ENCODE measurements around the gene BABAM2. TPM values are rescaled to one million over a fixed set of nuclear protein-coding genes. Genes with fewer than 3 reads are reported as not detected.

BABAM2 gene
- total RNA-seq, 1 donor from 2014 or later = 41.0 TPM

DNA sequence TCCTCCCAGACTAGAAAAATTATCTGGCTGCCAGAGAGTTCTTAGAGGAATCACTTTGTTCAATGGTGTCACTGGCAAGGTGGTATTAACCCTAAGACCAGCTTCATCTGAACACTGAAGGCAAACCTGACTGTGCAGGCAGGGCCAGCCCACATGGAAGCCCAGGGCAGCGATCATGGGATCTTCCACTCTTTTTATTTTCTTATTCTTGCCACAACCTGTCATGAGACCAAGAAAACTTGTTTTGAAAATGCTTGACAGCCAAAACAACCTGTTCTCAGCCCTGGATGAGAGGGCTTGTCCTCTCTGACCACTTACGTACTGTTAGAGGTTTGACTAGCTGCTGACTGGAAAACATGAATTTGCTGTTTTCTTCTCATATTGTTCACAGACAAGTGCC is 426.9 kb downstream of the BABAM2 start:
- Histone ChIP-seq H3K36me3 (no peaks in the 10 kb centered on the region), H3K27ac (peak overlapping the region; percentile 64), H3K4me1 (peaks cover 40% of the 10 kb centered on the region), H3K9me3 (no peaks in the 10 kb centered on the region), H3K4me3 (no peak overlapping the region), H3K27me3 (no peaks in the 10 kb centered on the region)
- TF ChIP-seq POLR2A (IDR thresholded peaks at IDR 0.05) (no peak), POLR2AphosphoS5 (IDR thresholded peaks at IDR 0.05; ENCODE audit: insufficient read depth in 1 of 2, low read depth in 1 of 2) (peak in 1 of 2 donors; percentile 77)
- peak in 1 of 2 donors; percentile 64 for DNase-seq (ENCODE audit: extremely low spot score in 2 of 2)
- intact Hi-C loops (cut with DNase I) = no loop called here

DNA sequence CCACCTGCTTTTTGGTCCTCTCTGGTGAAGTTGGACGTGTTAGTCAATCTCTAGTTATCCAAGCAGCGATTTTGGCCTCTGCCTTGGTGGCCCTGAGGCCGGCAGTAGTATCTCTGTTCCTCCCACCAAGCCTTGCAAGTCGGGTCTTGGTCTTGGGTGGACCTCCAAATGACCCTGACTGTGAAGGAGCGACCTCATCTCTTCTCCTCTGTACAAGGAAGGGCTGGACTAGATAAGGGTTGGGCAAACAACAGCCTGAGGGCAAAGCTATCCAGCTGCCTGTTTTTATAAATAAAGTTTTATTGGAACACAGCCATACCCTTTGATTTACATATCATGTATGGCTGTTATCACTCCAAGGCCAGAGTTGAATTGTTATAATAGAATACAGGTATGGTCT is 427.5 kb downstream of the BABAM2 start:
- Histone ChIP-seq H3K4me3 (no peak overlapping the region), H3K36me3 (no peaks in the 10 kb centered on the region), H3K4me1 (peaks cover 42% of the 10 kb centered on the region), H3K9me3 (no peaks in the 10 kb centered on the region), H3K27me3 (no peaks in the 10 kb centered on the region), H3K27ac (peak overlapping the region; percentile 64)
- intact Hi-C loops (cut with DNase I) = no loop called here
- TF ChIP-seq, protein P1, sequence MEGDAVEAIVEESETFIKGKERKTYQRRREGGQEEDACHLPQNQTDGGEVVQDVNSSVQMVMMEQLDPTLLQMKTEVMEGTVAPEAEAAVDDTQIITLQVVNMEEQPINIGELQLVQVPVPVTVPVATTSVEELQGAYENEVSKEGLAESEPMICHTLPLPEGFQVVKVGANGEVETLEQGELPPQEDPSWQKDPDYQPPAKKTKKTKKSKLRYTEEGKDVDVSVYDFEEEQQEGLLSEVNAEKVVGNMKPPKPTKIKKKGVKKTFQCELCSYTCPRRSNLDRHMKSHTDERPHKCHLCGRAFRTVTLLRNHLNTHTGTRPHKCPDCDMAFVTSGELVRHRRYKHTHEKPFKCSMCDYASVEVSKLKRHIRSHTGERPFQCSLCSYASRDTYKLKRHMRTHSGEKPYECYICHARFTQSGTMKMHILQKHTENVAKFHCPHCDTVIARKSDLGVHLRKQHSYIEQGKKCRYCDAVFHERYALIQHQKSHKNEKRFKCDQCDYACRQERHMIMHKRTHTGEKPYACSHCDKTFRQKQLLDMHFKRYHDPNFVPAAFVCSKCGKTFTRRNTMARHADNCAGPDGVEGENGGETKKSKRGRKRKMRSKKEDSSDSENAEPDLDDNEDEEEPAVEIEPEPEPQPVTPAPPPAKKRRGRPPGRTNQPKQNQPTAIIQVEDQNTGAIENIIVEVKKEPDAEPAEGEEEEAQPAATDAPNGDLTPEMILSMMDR (IDR thresholded peaks at IDR 0.05) = no peak
- TF ChIP-seq POLR2AphosphoS5 (IDR thresholded peaks at IDR 0.05; ENCODE audit: insufficient read depth in 1 of 2, low read depth in 1 of 2) (no peak), POLR2A (IDR thresholded peaks at IDR 0.05) (no peak)
- DNase-seq (ENCODE audit: extremely low spot score in 2 of 2) = peak in 1 of 2 donors; percentile 75

DNA sequence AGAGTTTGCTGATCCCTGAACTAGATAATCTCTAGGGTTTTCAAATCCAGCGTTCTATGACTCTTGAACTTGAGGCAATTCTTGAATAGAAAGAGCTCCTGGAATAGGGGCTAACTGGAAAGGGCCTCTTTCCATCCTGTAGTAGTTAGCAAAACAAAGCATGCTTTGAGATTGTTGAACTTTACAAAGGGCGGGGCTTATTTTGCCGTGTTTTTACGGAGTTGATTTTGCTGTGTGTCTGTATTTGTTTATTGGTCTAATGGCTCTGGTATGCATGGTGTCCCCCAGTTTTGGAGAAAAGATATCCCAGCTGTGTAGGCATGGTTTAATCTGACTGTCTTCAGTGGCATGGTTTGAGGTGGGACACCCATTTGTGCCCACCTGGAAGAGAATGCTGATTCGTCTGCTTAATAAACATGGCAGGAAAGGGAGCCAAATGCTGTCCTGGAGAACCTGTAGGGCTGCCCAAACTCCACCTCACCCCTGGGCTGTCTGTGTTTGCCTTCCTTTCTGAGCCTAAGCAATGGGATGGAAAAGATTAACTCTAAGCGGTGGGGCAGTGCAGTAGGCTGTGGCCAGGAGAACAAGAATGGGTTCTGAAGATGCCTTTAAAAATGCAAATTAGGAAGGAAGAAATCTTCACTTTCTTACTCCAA is 428.1 kb downstream of the BABAM2 start:
- intact Hi-C loops (cut with DNase I) = no loop called here
- peaks cover 44% of the 10 kb centered on the region for H3K4me1 ChIP-seq
- no peaks in the 10 kb centered on the region for H3K9me3 ChIP-seq
- H3K27ac ChIP-seq = peak overlapping the region; percentile 64
- no peak overlapping the region for H3K4me3 ChIP-seq
- H3K27me3 ChIP-seq = no peaks in the 10 kb centered on the region
- no peak for TF ChIP-seq POLR2AphosphoS5 (IDR thresholded peaks at IDR 0.05; ENCODE audit: insufficient read depth in 1 of 2, low read depth in 1 of 2)
- no peak for TF ChIP-seq POLR2A (IDR thresholded peaks at IDR 0.05)
- TF ChIP-seq, protein P1 (IDR thresholded peaks at IDR 0.05) = no peak
- H3K36me3 ChIP-seq = no peaks in the 10 kb centered on the region
- peak in 1 of 2 donors; percentile 49 for DNase-seq (ENCODE audit: extremely low spot score in 2 of 2)

DNA sequence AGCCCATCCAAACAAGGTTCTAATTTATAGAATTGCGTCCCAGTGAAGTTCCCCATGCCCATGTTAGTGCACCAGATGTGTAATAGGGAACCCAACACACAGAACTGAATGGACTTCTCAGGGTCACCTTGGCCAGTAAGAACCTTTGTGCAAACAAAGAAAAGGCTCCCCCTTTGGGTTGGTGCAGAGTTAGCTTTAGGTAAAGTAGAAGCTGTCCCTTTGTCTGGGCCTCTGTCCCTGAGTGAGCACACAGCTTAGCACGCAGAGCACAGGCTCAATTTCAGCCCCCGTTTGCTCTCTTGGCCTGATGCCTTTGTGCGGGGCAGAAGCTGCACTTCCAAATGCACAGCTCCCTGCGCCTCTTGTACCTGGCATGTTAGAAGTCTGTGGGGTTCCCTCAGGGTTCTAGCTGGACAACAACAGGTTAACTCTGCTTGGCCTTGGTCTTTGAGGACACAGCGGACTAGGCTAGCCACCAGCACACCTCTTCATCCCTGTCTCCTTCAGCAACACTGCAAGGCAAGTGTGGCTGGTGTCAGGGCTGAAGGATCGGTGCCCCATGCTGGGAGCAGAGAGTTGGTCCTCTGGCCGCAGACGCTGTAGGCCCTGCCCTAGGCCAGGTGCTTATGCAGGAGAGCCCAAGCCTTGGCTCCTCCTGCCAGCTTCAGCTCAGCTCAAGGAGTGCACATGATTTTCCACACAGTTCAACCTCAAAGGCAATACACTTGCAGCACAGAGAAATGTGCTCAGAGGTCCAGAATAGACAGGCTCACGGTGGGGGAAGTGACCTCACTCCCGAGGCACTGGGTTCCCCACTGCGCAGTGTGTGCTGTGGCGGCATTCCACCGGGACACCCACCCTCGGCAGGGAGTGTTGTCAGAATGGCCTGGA is 428.8 kb downstream of the BABAM2 start:
- H3K4me1 ChIP-seq = peaks cover 44% of the 10 kb centered on the region
- no peak overlapping the region for H3K4me3 ChIP-seq
- TF ChIP-seq, protein P1 (IDR thresholded peaks at IDR 0.05) = no peak
- no peak for TF ChIP-seq POLR2A (IDR thresholded peaks at IDR 0.05)
- no peak for TF ChIP-seq POLR2AphosphoS5 (IDR thresholded peaks at IDR 0.05; ENCODE audit: insufficient read depth in 1 of 2, low read depth in 1 of 2)
- H3K9me3 ChIP-seq = no peaks in the 10 kb centered on the region
- DNase-seq (ENCODE audit: extremely low spot score in 2 of 2) = peak in 1 of 2 donors; percentile 71
- no peaks in the 10 kb centered on the region for H3K36me3 ChIP-seq
- intact Hi-C loops (cut with DNase I) = no loop called here
- peak overlapping the region; percentile 64 for H3K27ac ChIP-seq
- H3K27me3 ChIP-seq = no peaks in the 10 kb centered on the region

DNA sequence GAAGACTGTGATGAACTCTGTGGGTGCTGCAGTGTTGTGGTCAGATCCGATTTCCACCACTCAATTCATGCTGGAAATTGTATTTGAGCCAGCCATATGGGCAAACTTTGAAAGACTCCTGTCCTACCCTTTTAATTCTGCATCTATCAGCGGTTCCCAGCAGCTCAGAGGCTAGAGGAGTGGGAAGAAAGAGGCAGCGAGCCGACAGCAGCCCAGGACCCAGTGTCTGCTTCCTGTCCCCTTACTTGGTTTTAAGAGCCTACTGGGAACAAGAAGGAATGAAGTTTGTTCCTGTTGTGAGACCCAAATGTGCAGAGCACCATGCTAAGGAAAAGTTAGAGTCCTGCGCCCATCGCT is 429.5 kb downstream of the BABAM2 start:
- Histone ChIP-seq H3K4me1 (peaks cover 40% of the 10 kb centered on the region), H3K9me3 (no peaks in the 10 kb centered on the region), H3K4me3 (no peak overlapping the region), H3K36me3 (no peaks in the 10 kb centered on the region), H3K27ac (no peak overlapping the region), H3K27me3 (no peaks in the 10 kb centered on the region)
- intact Hi-C loops (cut with DNase I) = no loop called here
- no peak for TF ChIP-seq POLR2A (IDR thresholded peaks at IDR 0.05)
- TF ChIP-seq POLR2AphosphoS5 (IDR thresholded peaks at IDR 0.05; ENCODE audit: insufficient read depth in 1 of 2, low read depth in 1 of 2) = no peak
- TF ChIP-seq, protein P1 (IDR thresholded peaks at IDR 0.05) = no peak
- DNase-seq (ENCODE audit: extremely low spot score in 2 of 2) = peak in 1 of 2 donors; percentile 70

Measured in vagina (tissue), 2 donors.